Vagina (tissue), 2 donors: Measurements from ENCODE around the gene SAMD4A.

Experiments
- CTCF ChIP-seq, 3 experiments: fragments of 450-650 bp in 2 of 3; fragments of 200-600 bp in 1 of 3; sonication (generic) in 1 of 3; IDR thresholded peaks; one replicate each; pipeline ENCODE4 v1.5.1; 2017 to 2019; ENCODE audit warnings: antibody characterized with exemption in 3 of 3, mild to moderate bottlenecking in 2 of 3, moderate library complexity in 2 of 3
- POLR2AphosphoS5 ChIP-seq, 2 donors: sonication (generic); formaldehyde crosslinking; IDR thresholded peaks; one replicate each; pipeline ENCODE4 v1.9.0; 2017; ENCODE audit warnings: antibody characterized with exemption in 2 of 2, mild to moderate bottlenecking in 2 of 2, low read depth in 1 of 2; ENCODE audit not compliant: insufficient read depth in 1 of 2

DNA sequence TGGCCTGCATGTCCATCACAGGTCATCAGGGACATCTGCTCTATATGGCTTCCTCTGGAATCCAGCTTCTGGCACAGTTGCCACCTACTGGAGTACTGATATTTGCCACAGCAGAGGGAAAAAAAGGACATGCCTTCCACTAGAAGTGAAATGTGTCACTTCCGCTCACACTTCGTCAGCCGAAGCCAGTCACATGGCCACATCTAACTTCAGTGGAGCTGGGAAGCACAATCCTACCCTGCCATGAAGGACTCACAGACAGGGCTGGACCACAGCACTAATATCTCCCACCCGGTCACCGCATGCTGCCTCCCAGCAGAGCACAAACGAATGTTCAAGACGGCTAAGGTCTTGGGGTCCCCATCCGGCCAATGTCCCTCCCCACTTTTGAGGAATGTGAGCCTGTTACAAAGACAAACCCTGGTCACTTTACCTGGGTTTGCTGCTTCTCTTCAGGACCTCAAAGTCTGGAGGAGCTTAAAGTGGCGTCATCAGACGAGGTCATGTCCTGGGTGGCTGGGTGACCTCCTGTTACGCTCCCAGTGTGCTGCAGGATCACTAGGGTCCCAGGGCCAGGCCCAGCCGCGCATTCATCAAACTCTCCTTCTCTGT lies 237.1 kb downstream of the SAMD4A start:
- no peak for TF ChIP-seq CTCF (IDR thresholded peaks at IDR 0.05)
- TF ChIP-seq POLR2AphosphoS5 (IDR thresholded peaks at IDR 0.05; ENCODE audit: insufficient read depth in 1 of 2, low read depth in 1 of 2): no peak
